Muscle of leg (tissue), 11 donors: ENCODE results near the gene PLD1. TPM values are rescaled to one million over a fixed set of nuclear protein-coding genes. Genes with fewer than 3 reads are reported as not detected.
"Not testable (repeated sequence)": the region's sequence is repeated elsewhere in the genome, so short reads cannot be mapped to it uniquely, and the experiment has no call there.

Experiments
- DNase-seq: peaks from one replicate; pipeline ENCODE4 v3.0.0; 2013
- H3K27ac ChIP-seq: one replicate; pipeline ENCODE4 v1.5.1; 2013; ENCODE audit warnings: mild to moderate bottlenecking, low read length, control low read depth
- H3K27me3 ChIP-seq: one replicate; pipeline ENCODE4 v1.6.1; 2013; ENCODE audit warnings: low read length; ENCODE audit not compliant: control insufficient read depth, insufficient read depth
- H3K36me3 ChIP-seq: one replicate; pipeline ENCODE4 v1.6.1; 2013; ENCODE audit warnings: low read length; ENCODE audit not compliant: control insufficient read depth, insufficient read depth
- H3K4me1 ChIP-seq: one replicate; pipeline ENCODE4 v1.6.1; 2013; ENCODE audit warnings: low read length; ENCODE audit not compliant: control insufficient read depth, insufficient read depth
- H3K4me3 ChIP-seq: one replicate; pipeline ENCODE4 v1.5.1; 2013; ENCODE audit warnings: low read length, control low read depth
- H3K9me3 ChIP-seq: replicated peaks from 2 replicates; pipeline ENCODE4 v1.6.1; 2013; ENCODE audit warnings: low read depth, low read length; ENCODE audit not compliant: control insufficient read depth
- WGBS: methylation state at CpG from one replicate; pipeline ENCODE4 v1.1.5; 2013; ENCODE audit warnings: missing lambda C conversion rate; ENCODE audit not compliant: insufficient coverage; 5-methylcytosine and 5-hydroxymethylcytosine counted together
- polyA plus RNA-seq, 8 donors: library from polyadenylated mRNA; unstranded; fragments of 120-200 nt; gene quantifications; one replicate each; pipeline versions ENCODE4 v1.2.1 to v1.2.3, GENCODE V29; 2013; ENCODE audit warnings: inconsistent platforms in 1 of 8, low replicate concordance in 1 of 8; ENCODE audit not compliant: insufficient read length in 8 of 8, insufficient read depth in 1 of 8
- total RNA-seq: library from RNA; stranded (reverse); fragments of 120-200 nt; gene quantifications from one replicate; pipeline ENCODE4 v1.2.4, GENCODE V29; 2013

PLD1 gene
- total and polyA plus RNA-seq, 9 donors = 12.4 to 21.7 (median 16.2) TPM

DNA sequence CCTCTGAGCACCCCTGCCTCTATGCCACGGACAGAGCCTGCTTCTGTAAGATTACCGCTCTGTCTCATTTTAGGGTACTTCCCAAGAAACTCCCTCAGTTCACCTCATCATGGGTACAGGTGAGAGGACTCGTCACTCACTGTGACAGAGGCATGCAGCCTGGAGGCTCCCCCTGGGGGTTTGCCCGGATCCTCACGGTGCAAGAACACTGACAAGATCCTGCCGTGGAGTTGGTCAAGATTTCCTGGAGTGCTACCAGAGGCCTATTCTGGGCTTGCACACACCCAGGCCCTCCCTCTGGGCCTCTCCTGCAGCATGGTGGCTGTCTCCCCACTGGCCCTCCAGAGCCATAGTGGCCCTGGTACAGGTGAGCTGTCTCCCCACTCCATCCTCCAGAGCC lies 247.0 kb downstream of the PLD1 start:
- no peak overlapping the region for H3K27ac ChIP-seq
- no peaks in the 10 kb centered on the region for H3K36me3 ChIP-seq
- no peaks in the 10 kb centered on the region for H3K9me3 ChIP-seq
- no peak overlapping the region for H3K4me3 ChIP-seq
- 88% methylated on average over 6 of the region's 6 CpGs for WGBS
- H3K27me3 ChIP-seq = no peaks in the 10 kb centered on the region
- peaks cover 10% of the 10 kb centered on the region for H3K4me1 ChIP-seq
- DNase-seq = no peak

- H3K36me3 ChIP-seq, H3K4me3 ChIP-seq, H3K27me3 ChIP-seq, H3K9me3 ChIP-seq, H3K27ac ChIP-seq, DNase-seq: not testable (repeated sequence)
- no CpG with 5 or more reads among the region's 1 CpG for WGBS
- H3K4me1 ChIP-seq = peaks cover 13% of the 10 kb centered on the region
These were observed 247.8 kb downstream of the PLD1 start for GRCh38 chr3:171562459-171562858.

- Histone ChIP-seq H3K27me3 (no peaks in the 10 kb centered on the region), H3K36me3 (no peaks in the 10 kb centered on the region), H3K9me3 (no peaks in the 10 kb centered on the region), H3K27ac (no peak overlapping the region), H3K4me3 (no peak overlapping the region), H3K4me1 (peaks cover 13% of the 10 kb centered on the region)
- DNase-seq = no peak
- WGBS = no CpG with 5 or more reads among the region's 5 CpGs
These were observed 248.5 kb downstream of the PLD1 start for GRCh38 chr3:171561596-171562323.

DNA sequence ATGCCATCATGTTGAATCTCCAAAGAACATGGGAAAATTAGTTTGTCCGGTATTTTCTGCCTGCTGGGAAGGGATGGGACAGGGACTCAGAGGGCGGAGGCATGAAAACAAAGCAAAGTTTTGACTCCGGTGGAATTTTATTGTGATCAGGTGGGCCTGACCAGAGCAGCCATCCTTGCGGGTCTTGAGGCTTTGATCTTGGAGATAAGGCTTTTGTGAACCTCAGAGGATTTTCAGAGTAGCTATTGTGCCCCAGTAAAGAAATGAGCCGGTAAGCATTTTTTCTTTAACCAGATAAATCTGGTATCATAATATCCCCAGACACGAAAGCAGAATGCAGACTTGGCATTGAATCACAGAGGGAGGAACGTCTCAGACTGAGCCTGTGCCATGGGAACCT lies 250.7 kb downstream of the PLD1 start:
- Histone ChIP-seq H3K9me3 (no peaks in the 10 kb centered on the region), H3K27ac (no peak overlapping the region), H3K27me3 (no peaks in the 10 kb centered on the region), H3K4me3 (no peak overlapping the region), H3K4me1 (peaks cover 2% of the 10 kb centered on the region), H3K36me3 (no peaks in the 10 kb centered on the region)
- 70% methylated on average over 4 of the region's 7 CpGs for WGBS
- no peak for DNase-seq

DNA sequence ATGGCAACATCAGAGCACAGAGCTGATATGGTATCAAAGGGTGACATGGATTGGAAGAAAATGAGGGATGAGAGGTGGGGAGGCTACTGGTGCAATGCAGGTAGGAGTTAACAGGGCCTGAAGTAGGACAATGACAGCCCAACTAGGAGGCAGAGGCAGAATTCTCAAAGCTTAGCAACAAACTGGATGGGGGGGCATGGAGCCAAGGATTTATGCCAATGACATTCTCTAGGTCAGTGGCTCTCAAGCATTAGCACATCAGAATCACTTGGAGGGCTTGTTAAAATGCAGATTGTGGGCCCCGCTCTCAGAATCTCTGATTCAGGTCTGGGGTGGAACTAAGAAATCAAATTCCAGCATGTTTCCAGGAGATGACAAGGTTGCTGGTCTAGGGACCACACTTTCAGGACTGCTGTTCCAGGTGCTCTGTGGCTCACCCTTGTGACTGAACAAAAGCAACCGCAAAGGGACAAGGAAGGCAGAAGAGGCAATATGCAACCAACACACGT lies 252.0 kb downstream of the PLD1 start:
- no peak overlapping the region for H3K27ac ChIP-seq
- no peak overlapping the region for H3K4me3 ChIP-seq
- no peaks in the 10 kb centered on the region for H3K9me3 ChIP-seq
- H3K36me3 ChIP-seq = no peaks in the 10 kb centered on the region
- no peak for DNase-seq
- H3K27me3 ChIP-seq = no peaks in the 10 kb centered on the region
- WGBS = 90% methylated on average over 1 of the region's 3 CpGs
- peaks cover 2% of the 10 kb centered on the region for H3K4me1 ChIP-seq

GRCh38 chr3:171557173-171557572 lies 253.1 kb downstream of the PLD1 start:
- DNase-seq = no peak
- Histone ChIP-seq H3K27me3 (no peaks in the 10 kb centered on the region), H3K4me3 (no peak overlapping the region)

DNA sequence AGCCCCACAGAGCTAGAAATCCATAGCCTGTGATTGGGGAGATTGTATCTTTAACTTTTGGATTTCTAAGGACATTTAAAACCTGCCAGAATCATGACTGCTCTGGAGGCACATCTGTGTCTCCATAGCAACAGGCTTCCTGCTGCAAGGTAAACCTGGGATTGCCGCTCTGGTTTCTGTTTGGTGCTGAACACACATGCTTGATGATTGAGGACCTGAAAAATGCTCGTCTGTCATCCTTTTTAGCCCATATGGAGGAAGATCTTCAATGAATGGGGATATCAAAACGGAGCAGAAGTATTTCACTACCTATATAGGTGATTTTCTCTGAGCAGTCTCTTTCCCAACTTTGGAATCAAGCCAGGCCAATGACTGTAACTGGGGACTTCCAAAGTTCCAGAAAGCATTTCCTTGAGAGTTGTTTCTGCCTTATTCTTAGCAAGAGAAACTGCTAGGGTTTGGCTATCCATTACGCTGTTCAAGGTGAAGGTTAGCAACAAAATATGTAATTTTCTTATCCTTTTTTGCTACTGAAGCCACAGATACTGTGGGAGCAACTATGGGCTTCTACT lies 253.6 kb downstream of the PLD1 start:
- WGBS = 20% methylated on average over 1 of the region's 4 CpGs

More at GRCh38 chr3:171557173-171557572, 253.1 kb downstream of the PLD1 start:
- peaks cover 2% of the 10 kb centered on the region for H3K4me1 ChIP-seq
- H3K9me3 ChIP-seq = no peaks in the 10 kb centered on the region
- no peak overlapping the region for H3K27ac ChIP-seq
- no peaks in the 10 kb centered on the region for H3K36me3 ChIP-seq

GRCh38 chr3:171556148-171556547 lies 254.1 kb downstream of the PLD1 start:
- Histone ChIP-seq H3K27ac (no peak overlapping the region), H3K36me3 (no peaks in the 10 kb centered on the region), H3K4me3 (no peak overlapping the region), H3K27me3 (no peaks in the 10 kb centered on the region), H3K9me3 (no peaks in the 10 kb centered on the region), H3K4me1 (peaks cover 8% of the 10 kb centered on the region)
- WGBS = 29% methylated on average over 5 of the region's 5 CpGs
- no peak for DNase-seq

More for the DNA sequence above, 253.6 kb downstream of the PLD1 start:
- H3K27me3 ChIP-seq = no peaks in the 10 kb centered on the region
- DNase-seq = no peak
- no peaks in the 10 kb centered on the region for H3K36me3 ChIP-seq
- no peaks in the 10 kb centered on the region for H3K9me3 ChIP-seq
- H3K4me3 ChIP-seq = no peak overlapping the region
- peaks cover 5% of the 10 kb centered on the region for H3K4me1 ChIP-seq
- no peak overlapping the region for H3K27ac ChIP-seq

GRCh38 chr3:171553086-171553485 lies 257.2 kb downstream of the PLD1 start:
- no peaks in the 10 kb centered on the region for H3K36me3 ChIP-seq
- no peak for DNase-seq
- WGBS = 79% methylated on average over 2 of the region's 2 CpGs
- no peak overlapping the region for H3K4me3 ChIP-seq
- no peak overlapping the region for H3K27ac ChIP-seq
- no peaks in the 10 kb centered on the region for H3K27me3 ChIP-seq
- peaks cover 12% of the 10 kb centered on the region for H3K4me1 ChIP-seq
- no peaks in the 10 kb centered on the region for H3K9me3 ChIP-seq

DNA sequence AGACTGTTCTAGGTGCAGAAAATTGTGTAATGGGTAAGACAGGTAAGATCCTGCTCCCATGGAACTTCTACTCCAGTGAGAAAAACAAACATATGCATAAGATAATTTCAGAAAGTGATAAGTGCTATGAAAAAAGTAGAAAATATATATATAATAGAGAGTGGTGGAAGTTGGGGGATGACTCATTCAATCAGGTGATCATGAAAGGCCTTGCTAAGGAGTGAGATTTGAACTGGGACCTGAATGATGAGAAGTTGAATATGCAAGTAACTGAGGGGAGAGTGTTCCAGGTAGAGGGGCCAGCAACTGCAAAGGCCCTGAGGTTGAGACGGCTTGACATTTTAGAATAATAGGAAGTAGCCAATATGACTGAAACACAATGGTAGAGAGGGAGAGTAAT lies 257.8 kb downstream of the PLD1 start:
- Histone ChIP-seq H3K27ac (no peak overlapping the region), H3K36me3 (no peaks in the 10 kb centered on the region), H3K4me3 (no peak overlapping the region), H3K9me3 (no peaks in the 10 kb centered on the region), H3K27me3 (no peaks in the 10 kb centered on the region), H3K4me1 (peaks cover 11% of the 10 kb centered on the region)
- no peak for DNase-seq
- WGBS = 100% methylated on average over 1 of the region's 1 CpG
